IMR-90 (cell line): ENCODE results near the gene ZSCAN31.

Experiments used
- CEBPB ChIP-seq: IDR thresholded peaks from 2 replicates; pipeline ENCODE4 v1.6.1; 2012; ENCODE audit warnings: low read depth, low read length, improper control_type of control experiment
- MAZ ChIP-seq: IDR thresholded peaks from 2 replicates; pipeline ENCODE4 v1.6.1; 2012; ENCODE audit warnings: low read depth, mild to moderate bottlenecking, low read length, improper control_type of control experiment, moderate library complexity, borderline replicate concordance

DNA sequence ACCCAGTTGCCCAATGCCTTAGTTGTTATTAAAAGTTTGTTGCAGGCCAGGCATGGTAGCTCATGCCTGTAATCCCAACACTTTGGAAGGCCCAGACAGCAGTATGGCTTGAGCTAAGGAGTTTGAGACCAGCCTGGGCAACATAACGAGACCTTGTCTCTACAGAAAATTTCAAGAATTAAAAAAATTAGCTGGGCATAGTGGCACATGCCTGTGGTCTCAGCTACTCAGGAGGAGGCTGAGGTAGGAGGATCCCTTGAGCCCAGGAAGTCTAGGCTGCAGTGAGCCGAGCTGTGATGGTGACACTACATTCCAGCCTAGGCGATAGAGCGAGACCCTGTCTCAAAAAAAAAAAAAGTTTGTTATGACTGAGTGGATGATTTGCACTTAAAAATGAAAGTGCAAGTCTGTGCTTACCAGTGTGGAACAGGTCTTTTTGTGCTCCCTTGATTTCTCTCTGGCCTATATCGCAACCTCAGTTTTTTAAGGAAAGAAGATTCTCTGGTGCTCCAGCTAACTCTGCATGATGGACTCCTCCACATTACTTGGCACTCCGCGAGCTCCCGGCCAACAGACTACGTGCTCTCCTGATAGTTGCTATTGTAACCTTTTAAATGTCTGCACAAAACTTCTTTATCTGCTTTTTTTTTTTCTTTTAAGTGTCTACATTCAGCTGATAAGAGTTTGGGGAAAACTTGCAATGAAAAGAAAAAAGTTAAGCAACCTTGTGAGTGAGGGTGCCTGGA is 35.9 kb upstream of the ZSCAN31 start:
- TF ChIP-seq CEBPB (no peak), MAZ (no peak)
